ENCODE measurements around the gene METTL8.
"Not testable (repeated sequence)": the region's sequence is repeated elsewhere in the genome, so short reads cannot be mapped to it uniquely, and the experiment has no call there.

METTL8 gene

DNA sequence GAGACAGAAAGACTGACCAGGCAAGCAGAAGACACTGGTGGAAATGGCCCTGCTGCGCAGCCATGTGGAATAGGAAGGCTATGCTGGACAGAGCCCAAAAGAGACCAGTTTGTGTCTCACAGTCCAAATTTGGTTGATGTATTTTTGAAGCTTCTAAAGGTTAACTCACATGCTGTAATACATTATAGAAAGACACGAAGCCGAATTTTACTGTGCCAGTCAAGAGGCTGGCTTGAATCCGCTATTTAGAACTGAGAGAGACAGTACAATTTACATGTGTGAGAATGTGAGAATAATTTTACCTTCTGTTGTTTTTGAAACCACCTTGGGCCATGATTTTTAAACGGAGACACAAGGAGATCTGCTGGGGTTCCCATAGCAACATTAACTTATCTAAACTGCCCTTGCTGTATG, 113.6 kb downstream of the METTL8 start:
- no peaks in the 10 kb centered on the region for H3K27me3 Mint-ChIP-seq
- H3K9me3 Mint-ChIP-seq, result no peaks in the 10 kb centered on the region
- H3K36me3 Mint-ChIP-seq, result peaks cover 13% of the 10 kb centered on the region
- peak overlapping the region; percentile 98 for H3K27ac Mint-ChIP-seq
- peaks cover 54% of the 10 kb centered on the region for H3K4me1 Mint-ChIP-seq
- peak overlapping the region; percentile 83 for H3K4me3 Mint-ChIP-seq

DNA sequence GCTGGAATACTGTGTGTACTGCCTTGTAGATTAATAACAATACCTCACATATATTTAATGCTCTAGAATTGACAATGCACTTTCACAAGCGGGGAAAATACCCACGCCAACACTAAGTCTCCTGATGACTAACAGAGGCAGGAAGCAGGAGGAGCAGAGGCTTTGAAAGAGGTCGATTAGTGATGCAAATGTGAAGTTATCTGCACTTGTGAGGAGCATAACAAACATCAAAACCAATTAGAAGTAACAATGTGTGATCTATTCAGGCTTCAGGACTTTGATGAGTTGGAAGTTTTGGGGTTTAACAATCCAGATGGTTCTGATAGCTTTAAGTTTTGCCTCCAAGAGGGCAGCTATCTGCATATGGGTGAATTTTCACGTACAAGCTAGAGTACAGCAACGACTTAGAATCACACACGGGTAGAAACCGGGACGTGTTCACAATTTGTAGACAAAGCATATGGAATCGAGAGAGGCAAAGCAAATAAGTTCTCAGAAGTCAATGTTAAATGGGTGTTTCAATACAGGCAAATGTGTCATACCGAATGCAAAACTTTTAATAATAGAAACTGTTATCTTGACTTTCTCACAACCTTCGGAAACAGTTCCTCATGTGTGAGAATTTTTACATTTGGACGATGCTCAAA, 114.5 kb downstream of the METTL8 start:
- Mint-ChIP-seq H3K36me3 (peaks cover 12% of the 10 kb centered on the region), H3K9me3 (no peaks in the 10 kb centered on the region), H3K4me1 (peaks cover 51% of the 10 kb centered on the region), H3K27me3 (no peaks in the 10 kb centered on the region), H3K4me3 (peak overlapping the region; percentile 83), H3K27ac (peak overlapping the region; percentile 98)

DNA sequence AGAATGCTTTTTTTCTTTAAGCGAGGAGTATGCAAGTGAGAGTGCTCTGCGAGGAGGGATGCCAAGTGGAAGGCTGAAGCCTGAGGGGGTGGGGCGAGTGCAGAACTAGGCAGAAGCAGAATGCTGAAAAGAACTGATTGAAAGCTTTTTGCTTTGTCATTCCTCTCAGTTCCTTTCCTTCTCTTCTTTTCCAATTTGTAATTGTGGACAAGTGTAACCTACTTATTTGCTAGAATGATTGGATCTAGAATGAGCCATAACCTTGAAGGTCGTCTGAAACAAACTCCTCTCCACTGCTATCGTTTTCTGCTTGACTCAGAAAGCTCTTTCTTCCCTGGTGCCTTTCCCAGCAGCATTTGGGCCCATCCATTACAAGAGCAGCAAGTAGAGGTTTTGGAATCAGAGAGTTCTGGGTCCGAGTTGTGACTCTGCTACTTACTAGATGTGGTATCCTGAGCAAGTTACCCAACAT, 115.3 kb downstream of the METTL8 start:
- Mint-ChIP-seq H3K9me3 (no peaks in the 10 kb centered on the region), H3K27ac (peak overlapping the region; percentile 98), H3K4me3 (peak overlapping the region; percentile 83), H3K27me3 (no peaks in the 10 kb centered on the region), H3K4me1 (peaks cover 52% of the 10 kb centered on the region), H3K36me3 (peaks cover 11% of the 10 kb centered on the region)

DNA sequence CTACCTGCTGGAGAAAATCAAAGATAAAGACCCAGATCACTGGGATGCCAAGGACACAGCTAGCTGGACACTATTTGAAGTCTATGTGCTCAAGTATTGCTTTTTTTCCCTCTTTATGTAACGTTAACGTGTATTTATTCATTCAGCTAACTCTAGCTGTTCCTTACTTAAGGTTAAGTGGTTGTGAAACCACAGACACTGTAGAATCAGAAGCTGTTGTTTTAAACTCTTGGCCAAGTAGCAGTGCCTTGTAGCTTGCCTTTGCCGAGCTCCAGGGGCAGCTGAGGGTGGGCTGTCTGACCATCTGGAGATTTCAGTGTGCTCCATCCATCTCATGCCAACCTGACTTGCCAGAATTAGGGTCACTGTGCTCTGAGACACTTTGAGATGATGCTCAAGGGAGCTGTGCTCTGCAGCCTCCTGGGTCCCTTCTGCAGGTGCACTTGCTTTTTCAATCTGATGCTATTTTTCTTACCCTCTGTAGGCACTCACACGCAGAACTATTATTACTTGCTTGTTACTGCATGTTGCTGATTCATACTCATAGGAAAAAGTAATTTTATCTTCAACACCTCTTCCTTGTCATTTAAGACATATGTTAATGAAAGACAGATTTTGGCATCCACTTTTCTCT, 116.2 kb downstream of the METTL8 start:
- H3K36me3 Mint-ChIP-seq, result peaks cover 9% of the 10 kb centered on the region
- peak overlapping the region; percentile 13 for H3K4me3 Mint-ChIP-seq
- H3K27ac Mint-ChIP-seq, result peak overlapping the region; percentile 98
- H3K27me3 Mint-ChIP-seq, result no peaks in the 10 kb centered on the region
- H3K4me1 Mint-ChIP-seq, result peaks cover 52% of the 10 kb centered on the region
- H3K9me3 Mint-ChIP-seq, result no peaks in the 10 kb centered on the region

DNA sequence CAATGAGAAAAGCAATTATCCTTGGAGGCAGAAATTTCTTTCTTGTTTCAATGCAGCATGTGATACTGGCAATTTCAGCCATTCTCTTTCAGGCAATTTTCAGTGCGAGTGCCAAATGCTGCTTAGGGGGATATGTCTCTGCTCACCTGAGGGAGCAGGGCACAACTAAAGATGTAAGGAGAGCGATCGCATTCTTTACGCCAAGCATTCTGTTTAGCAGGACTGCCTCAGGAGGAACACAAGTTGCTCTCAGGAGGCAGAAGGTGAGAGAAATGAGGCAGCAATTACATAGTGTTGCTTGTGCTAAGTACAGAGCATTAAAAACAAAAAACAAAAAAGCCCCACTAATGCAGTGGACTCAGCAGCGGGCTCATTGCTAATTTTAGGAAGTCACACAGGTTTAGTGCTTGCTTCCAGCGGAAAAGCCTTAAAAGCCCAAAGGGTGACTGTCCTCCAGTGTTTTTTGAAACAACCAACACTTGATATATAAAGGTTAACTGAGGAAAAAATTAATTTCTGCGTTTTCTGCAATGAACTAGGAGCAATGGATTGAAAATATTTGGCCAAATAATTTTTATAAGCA, 116.9 kb downstream of the METTL8 start:
- Mint-ChIP-seq H3K9me3 (peaks cover 2% of the 10 kb centered on the region), H3K4me1 (peaks cover 52% of the 10 kb centered on the region), H3K36me3 (peaks cover 11% of the 10 kb centered on the region), H3K27ac (peak overlapping the region; percentile 14), H3K27me3 (no peaks in the 10 kb centered on the region), H3K4me3 (no peak overlapping the region)

DNA sequence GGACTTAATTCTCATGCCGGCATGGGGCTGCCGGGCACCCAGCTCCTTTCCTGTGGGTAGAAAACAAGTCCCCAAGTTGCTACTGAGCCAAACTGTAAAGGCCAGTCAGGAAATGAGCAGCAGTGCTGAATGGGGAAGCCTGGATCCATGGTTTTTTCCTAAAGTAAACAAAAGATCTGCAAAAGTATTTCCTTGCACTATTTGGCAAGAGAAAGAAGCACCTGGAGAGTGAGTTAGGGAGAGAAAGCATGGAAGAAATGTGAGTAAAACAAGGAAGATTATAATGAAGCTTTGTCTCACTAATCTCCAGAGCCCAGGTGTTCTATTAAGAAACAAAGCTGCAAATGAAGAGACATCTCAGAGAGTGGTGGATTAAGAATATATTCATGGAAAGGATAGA, 117.6 kb downstream of the METTL8 start:
- peak overlapping the region; percentile 43 for H3K27ac Mint-ChIP-seq

DNA sequence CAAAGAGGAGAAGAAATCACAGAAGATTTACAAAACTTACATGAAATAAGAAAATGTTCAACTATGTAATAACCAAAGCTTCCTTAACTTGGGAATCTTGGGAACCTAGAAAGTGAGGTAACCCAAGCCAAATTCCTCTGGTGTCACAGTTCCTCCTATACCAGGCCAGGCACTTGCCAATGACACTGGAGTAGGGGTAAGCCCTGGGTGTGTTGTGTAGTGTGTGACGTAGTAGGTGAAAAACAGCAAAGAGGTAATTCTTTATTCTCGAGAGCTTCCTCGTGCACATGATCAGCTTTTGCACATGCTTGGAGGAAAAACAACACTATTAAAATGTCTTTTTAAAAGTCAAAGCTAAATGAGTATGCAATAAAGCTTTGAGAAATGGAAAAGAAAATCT, 118.0 kb downstream of the METTL8 start:
- Mint-ChIP-seq H3K27ac (peak overlapping the region; percentile 43), H3K27me3 (no peaks in the 10 kb centered on the region), H3K9me3 (peaks cover 5% of the 10 kb centered on the region), H3K36me3 (peaks cover 17% of the 10 kb centered on the region), H3K4me3 (no peak overlapping the region), H3K4me1 (peaks cover 51% of the 10 kb centered on the region)

More for the DNA sequence above, 117.6 kb downstream of the METTL8 start:
- Mint-ChIP-seq H3K9me3 (peaks cover 5% of the 10 kb centered on the region), H3K4me1 (peaks cover 51% of the 10 kb centered on the region), H3K27me3 (no peaks in the 10 kb centered on the region), H3K36me3 (peaks cover 16% of the 10 kb centered on the region), H3K4me3 (no peak overlapping the region)

DNA sequence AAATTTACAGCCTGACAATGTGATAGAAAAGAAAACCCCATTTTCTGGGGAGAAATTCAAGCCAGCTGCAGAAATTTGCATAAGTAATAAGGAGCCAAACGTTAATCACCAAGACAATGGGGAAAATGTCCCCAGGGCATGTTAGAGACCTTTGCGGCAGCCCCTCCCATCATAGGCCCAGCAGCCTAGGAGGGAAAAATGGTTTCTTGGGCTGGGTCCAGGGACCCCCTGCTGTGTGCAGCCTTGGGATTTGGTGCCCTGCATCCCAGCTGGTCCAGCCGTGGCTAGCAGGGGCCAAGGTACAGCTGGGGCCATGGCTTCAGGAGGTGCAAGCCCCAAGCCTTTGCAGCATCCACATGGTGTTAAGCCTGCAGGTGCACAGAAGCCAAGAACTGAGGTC, 121.6 kb downstream of the METTL8 start:
- H3K27me3 Mint-ChIP-seq, H3K4me3 Mint-ChIP-seq, H3K27ac Mint-ChIP-seq, H3K9me3 Mint-ChIP-seq: not testable (repeated sequence)
- Mint-ChIP-seq H3K36me3 (peaks cover 15% of the 10 kb centered on the region), H3K4me1 (peaks cover 17% of the 10 kb centered on the region)

DNA sequence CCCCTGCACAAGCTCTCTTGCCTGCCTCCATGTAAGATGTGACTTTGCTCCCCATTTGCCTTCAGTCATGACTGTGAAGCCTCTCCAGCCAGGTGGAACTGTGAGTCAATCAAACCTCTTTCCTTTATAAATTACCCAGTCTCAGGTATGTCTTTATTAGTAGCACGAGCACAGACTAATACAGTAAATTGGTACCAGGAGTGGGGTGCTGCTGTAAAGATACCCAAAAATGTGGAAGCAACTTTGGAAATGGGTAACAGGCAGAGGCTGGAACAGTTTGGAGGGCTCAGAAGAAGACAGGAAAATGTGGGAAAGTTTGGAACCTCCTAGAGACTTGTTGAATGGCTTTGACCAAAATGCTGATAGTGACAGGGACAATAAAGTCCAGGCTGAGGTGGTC, 122.2 kb downstream of the METTL8 start:
- not testable (repeated sequence) for H3K27ac Mint-ChIP-seq, H3K4me3 Mint-ChIP-seq, H3K9me3 Mint-ChIP-seq, H3K27me3 Mint-ChIP-seq
- Mint-ChIP-seq H3K4me1 (peaks cover 15% of the 10 kb centered on the region), H3K36me3 (peaks cover 17% of the 10 kb centered on the region)

DNA sequence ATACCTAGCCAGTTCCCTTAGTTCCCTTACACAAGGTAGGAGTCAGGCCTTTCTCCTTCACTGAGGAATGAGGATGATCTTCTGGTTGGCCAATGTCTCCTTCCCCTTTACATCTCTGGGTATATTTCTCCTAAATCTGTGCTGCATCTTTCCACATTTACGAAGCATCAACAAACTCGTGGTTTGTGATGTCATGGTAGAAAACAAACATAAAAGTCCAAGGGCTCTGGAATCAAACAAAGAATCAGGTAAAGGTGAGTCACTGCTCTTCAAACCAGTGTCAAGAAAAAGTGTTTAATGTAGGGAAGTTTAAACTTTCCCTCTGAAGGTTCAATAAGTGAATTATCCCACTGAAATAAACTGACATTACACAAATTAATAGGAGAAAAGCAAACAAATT, 122.9 kb downstream of the METTL8 start:
- H3K4me3 Mint-ChIP-seq, result no peak overlapping the region
- H3K9me3 Mint-ChIP-seq, result peaks cover 5% of the 10 kb centered on the region
- H3K36me3 Mint-ChIP-seq, result peaks cover 19% of the 10 kb centered on the region
- no peak overlapping the region for H3K27ac Mint-ChIP-seq
- H3K4me1 Mint-ChIP-seq, result peaks cover 15% of the 10 kb centered on the region
- no peaks in the 10 kb centered on the region for H3K27me3 Mint-ChIP-seq

DNA sequence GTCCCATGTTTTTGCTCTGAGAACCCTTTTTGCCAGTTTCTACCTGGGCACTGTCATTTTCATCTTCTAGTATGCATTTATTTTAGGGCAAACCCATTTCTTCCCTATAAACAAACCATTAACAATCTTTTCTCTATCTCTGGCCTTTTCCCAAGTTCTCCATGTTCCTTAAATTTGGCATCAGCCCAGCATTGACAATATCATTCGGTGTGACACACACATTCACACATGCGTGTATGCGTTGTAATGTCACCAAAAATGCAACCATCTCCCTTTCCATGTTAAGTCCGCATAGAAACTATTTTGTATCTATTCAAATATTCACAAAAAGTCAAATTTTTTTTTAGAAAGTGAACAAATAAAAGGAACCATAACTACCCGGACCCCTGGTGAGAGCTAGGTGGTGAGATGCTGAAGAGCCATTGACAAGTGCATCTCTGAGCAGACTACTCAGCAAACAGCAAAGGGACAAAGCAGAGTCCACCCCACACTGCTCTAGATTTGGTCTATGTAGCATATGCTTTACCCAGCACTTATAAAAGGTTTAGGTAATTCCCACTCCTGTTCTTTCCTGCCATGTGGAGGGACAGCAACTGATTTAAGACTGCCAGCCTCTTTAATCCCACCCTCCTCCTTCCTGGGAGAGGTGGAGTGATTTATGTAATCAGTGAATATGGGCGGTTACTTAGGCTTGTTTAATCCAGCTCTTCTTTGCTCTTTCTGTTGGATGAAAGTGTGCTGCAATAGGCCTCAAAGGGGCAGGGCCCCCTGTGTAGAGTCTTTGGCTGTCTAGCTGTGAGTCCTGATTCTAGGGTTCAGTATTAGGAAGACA, 124.1 kb downstream of the METTL8 start:
- H3K36me3 Mint-ChIP-seq, result peaks cover 19% of the 10 kb centered on the region
- H3K27ac Mint-ChIP-seq, result no peak overlapping the region
- no peak overlapping the region for H3K4me3 Mint-ChIP-seq
- no peaks in the 10 kb centered on the region for H3K27me3 Mint-ChIP-seq
- peaks cover 15% of the 10 kb centered on the region for H3K4me1 Mint-ChIP-seq
- H3K9me3 Mint-ChIP-seq, result peaks cover 5% of the 10 kb centered on the region

DNA sequence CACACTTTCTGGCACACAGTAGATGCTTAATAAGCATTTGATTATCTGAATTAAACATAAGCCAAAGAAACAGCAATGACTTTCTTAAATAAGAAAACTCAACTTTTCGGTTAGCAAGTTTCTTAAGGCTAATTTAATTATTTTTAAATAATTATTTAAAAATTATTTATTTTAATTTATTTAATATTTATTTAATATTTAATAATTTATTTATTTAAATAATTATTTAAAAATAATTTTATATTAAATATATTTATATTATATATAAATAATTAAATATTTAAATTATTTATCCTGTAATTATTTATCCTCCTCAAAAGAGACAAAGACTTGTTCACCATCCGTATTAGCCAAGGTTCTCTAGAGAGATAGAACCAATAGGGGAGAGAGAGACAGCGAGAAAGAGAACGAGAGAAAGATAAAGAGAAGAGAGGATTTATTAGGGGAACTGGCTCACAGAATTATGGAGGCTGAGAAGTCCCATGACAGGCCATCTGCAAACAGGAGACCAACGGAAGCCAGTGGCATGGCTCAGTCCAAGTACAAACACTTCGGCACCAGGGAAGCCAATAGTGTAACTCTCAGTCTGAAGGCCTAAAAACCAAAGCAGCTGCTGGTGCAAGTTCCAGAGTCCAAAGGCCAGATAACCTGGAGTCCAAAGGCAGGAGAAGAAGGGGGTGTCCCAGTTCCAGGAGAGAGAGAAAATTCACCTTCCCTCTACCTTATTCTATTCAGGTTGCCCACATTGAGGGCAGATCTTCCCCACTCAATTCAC, 125.3 kb downstream of the METTL8 start:
- Mint-ChIP-seq H3K36me3 (peaks cover 16% of the 10 kb centered on the region), H3K27ac (peak overlapping the region; percentile 85), H3K4me3 (no peak overlapping the region), H3K4me1 (peaks cover 10% of the 10 kb centered on the region), H3K9me3 (peaks cover 5% of the 10 kb centered on the region), H3K27me3 (no peaks in the 10 kb centered on the region)

DNA sequence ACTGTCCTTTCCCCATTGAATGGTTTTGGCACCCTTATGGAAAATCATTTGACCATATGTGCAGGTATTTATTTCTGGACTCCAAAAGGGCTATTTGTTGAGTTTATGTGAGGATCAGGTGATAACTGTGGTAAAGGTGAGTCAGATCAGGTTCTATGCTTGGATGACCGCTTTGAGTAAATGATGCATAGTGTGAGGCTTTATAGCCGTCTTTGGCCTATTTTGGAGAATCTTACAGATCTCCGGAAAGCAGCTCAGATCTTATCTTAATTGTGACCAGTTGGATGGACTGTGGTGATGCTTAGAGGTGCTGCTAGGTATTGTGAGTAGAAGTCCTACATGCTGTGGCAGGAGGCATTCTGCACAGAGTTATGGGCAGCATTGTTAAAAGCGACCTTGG, 126.2 kb downstream of the METTL8 start:
- Mint-ChIP-seq H3K27me3 (no peaks in the 10 kb centered on the region), H3K4me3 (no peak overlapping the region), H3K4me1 (peaks cover 10% of the 10 kb centered on the region), H3K27ac (no peak overlapping the region), H3K9me3 (peaks cover 5% of the 10 kb centered on the region), H3K36me3 (peaks cover 16% of the 10 kb centered on the region)

DNA sequence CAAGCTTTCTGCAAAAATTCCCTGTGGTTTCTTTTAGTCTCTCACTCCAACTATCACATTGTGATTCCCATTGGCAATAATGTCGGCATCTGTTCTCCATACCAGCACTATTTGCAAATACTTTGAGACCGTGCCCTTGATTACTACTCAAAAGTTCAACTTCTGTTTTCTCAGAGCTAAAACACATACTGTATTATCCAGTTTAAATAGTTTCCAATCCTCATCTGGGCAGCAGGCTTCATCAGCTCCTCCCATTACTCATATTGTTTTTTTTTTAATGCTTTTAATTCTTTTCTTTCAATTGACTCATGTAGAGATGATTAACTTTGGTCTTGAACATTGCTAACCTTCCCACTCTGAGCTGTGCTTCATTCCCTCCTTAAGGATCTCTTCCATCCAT, 135.8 kb downstream of the METTL8 start:
- H3K4me1 Mint-ChIP-seq, result no peaks in the 10 kb centered on the region
- no peaks in the 10 kb centered on the region for H3K9me3 Mint-ChIP-seq
- no peaks in the 10 kb centered on the region for H3K27me3 Mint-ChIP-seq
- no peaks in the 10 kb centered on the region for H3K36me3 Mint-ChIP-seq
- H3K4me3 Mint-ChIP-seq, result no peak overlapping the region
- no peak overlapping the region for H3K27ac Mint-ChIP-seq

DNA sequence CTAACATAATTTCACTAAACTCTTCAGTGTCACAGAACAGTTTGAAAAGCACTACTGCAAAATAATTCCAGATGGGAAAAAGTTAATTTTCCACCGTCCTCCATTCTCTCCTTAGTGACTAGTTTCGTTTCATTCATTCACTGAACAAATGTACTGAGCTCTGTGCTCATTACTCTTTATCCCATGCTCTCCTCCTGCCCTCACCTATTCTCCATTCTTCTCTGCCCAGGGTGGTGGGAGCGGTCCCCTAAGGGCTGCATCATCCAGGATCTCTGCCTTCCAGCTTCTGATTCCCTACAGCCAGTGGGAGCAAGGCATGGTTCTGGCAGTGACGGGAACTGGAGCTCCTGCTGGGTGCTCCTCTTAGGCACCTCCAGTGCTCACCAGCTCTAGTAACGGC, 139.2 kb downstream of the METTL8 start:
- H3K4me1 Mint-ChIP-seq, result no peaks in the 10 kb centered on the region
- no peaks in the 10 kb centered on the region for H3K27me3 Mint-ChIP-seq
- H3K9me3 Mint-ChIP-seq, result no peaks in the 10 kb centered on the region
- no peak overlapping the region for H3K4me3 Mint-ChIP-seq
- no peak overlapping the region for H3K27ac Mint-ChIP-seq
- H3K36me3 Mint-ChIP-seq, result no peaks in the 10 kb centered on the region

Data from activated naive CD4-positive, alpha-beta T cell treated with anti-CD3 and anti-CD28 coated beads, Interleukin-2, amount 50 U/mL, for 24 hours (primary cell).